B cell (primary cell): ENCODE data around the gene NIN. TPM values are rescaled to one million over a fixed set of nuclear protein-coding genes. Genes with fewer than 3 reads are reported as not detected.

ENCODE experiments used
- ATAC-seq: fragments of 200-7000 bp; cut with Tn5 transposase; one replicate; pipeline ENCODE4 v1.10.0; 2021; ENCODE audit warnings: low read depth, mild to moderate bottlenecking, moderate number of reproducible peaks, moderate library complexity
- CTCF ChIA-PET: fragments of 350-600 bp; sonication (Branson Sonifier 250); formaldehyde crosslinking; loops from one replicate; lab custom pipeline; 2021; ENCODE audit warnings: antibody characterized with exemption, inconsistent platforms; lab: Charles Lee
- POLR2A ChIA-PET: fragments of 350-600 bp; sonication (Branson Sonifier 250); formaldehyde crosslinking; loops from one replicate; lab custom pipeline; 2021; ENCODE audit warnings: antibody characterized with exemption; lab: Charles Lee
- DNase-seq: peaks from one replicate; pipeline ENCODE4 v3.0.0; 2013
- H2AFZ ChIP-seq: 2 replicates; pipeline ENCODE4 v1.6.1; 2012; ENCODE audit warnings: mild to moderate bottlenecking, low read depth, low read length; ENCODE audit not compliant: insufficient read depth, poor library complexity, severe bottlenecking
- H3K27ac ChIP-seq, 2 donors: 1 replicate in 1 of 2; 2 replicates in 1 of 2; pipeline ENCODE4 v1.5.1; 2012 to 2013; ENCODE audit warnings: low read length in 2 of 2, mild to moderate bottlenecking in 2 of 2, moderate library complexity in 1 of 2
- H3K27me3 ChIP-seq, 4 experiments: fragments of 200-600 bp in 1 of 4; sonication (generic) in 1 of 4; replicated peaks in 1 of 4; 1 replicate in 2 of 4; 2 replicates in 2 of 4; pipeline versions ENCODE4 v1.6.1 to v1.7.0; 2013 to 2016; ENCODE audit warnings: low read length in 3 of 4, mild to moderate bottlenecking in 2 of 4, mixed read lengths in 1 of 4, moderate library complexity in 1 of 4; ENCODE audit not compliant: insufficient read depth in 4 of 4, control insufficient read depth in 3 of 4; ENCODE audit errors: control extremely low read depth in 1 of 4
- H3K36me3 ChIP-seq, 2 experiments: replicated peaks in 1 of 2; 1 replicate in 1 of 2; 2 replicates in 1 of 2; pipeline versions ENCODE4 v1.6.1 to v1.7.1; 2013; ENCODE audit warnings: low read length in 1 of 2; ENCODE audit not compliant: insufficient read depth in 2 of 2, control insufficient read depth in 1 of 2; ENCODE audit errors: control extremely low read depth in 1 of 2, extremely low read depth in 1 of 2
- H3K4me1 ChIP-seq, 2 donors: fragments of 200-600 bp in 1 of 2; sonication (generic) in 1 of 2; 1 replicate in 1 of 2; 2 replicates in 1 of 2; pipeline versions ENCODE4 v1.5.1 to v1.6.1; 2013 to 2017; ENCODE audit warnings: low read length in 2 of 2; ENCODE audit not compliant: control insufficient read depth in 2 of 2, insufficient read depth in 2 of 2
- H3K4me2 ChIP-seq: replicated peaks from 2 replicates; pipeline ENCODE3; 2012; ENCODE audit warnings: mild to moderate bottlenecking, low read depth, low read length; ENCODE audit not compliant: poor library complexity, severe bottlenecking
- H3K4me3 ChIP-seq, 5 experiments: fragments of 200-600 bp in 1 of 5; sonication (generic) in 1 of 5; 1 replicate in 3 of 5; 2 replicates in 2 of 5; pipeline versions ENCODE4 v1.5.1 to v1.7.0; 2011 to 2016; ENCODE audit warnings: low read length in 4 of 5, mild to moderate bottlenecking in 4 of 5, low read depth in 2 of 5, control low read depth in 1 of 5, moderate library complexity in 1 of 5; ENCODE audit not compliant: insufficient read depth in 1 of 5; ENCODE audit errors: control extremely low read depth in 1 of 5, extremely low read depth in 1 of 5
- H3K79me2 ChIP-seq: fragments of 200-600 bp; sonication (generic); one replicate; pipeline ENCODE4 v1.6.0; 2016; ENCODE audit warnings: low read length; ENCODE audit not compliant: control insufficient read depth, insufficient read depth
- H3K9ac ChIP-seq: fragments of 200-600 bp; sonication (generic); 2 replicates; pipeline ENCODE4 v1.6.1; 2017; ENCODE audit warnings: mild to moderate bottlenecking, low read length, moderate library complexity
- H3K9me3 ChIP-seq, 3 donors: one replicate each; pipeline versions ENCODE4 v1.6.1 to v1.7.1; 2013; ENCODE audit warnings: low read length in 2 of 3; ENCODE audit not compliant: control insufficient read depth in 2 of 3, insufficient read depth in 1 of 3; ENCODE audit errors: control extremely low read depth in 1 of 3
- H4K20me1 ChIP-seq: 2 replicates; pipeline ENCODE4 v1.6.0; 2012; ENCODE audit warnings: mild to moderate bottlenecking, low read length; ENCODE audit not compliant: insufficient read depth, control insufficient read depth, poor library complexity, severe bottlenecking
- H3K27ac Mint-ChIP-seq: one replicate; pipeline ENCODE4 v1.8.0; 2021; ENCODE audit warnings: mixed read lengths
- H3K27me3 Mint-ChIP-seq: one replicate; pipeline ENCODE4 v1.8.0; 2021; ENCODE audit warnings: mixed read lengths
- H3K4me1 Mint-ChIP-seq: one replicate; pipeline ENCODE4 v1.8.0; 2021; ENCODE audit warnings: mixed read lengths
- H3K4me3 Mint-ChIP-seq: one replicate; pipeline ENCODE4 v1.8.0; 2021; ENCODE audit warnings: mixed read lengths
- H3K9me3 Mint-ChIP-seq: one replicate; pipeline ENCODE4 v1.8.0; 2022; ENCODE audit warnings: mixed read lengths; ENCODE audit not compliant: insufficient read depth
- CTCF ChIP-seq: fragments of 200-600 bp; IDR thresholded peaks from one replicate; pipeline ENCODE4 v1.8.0; 2022; ENCODE audit warnings: antibody characterized with exemption, mild to moderate bottlenecking
- EZH2 ChIP-seq: IDR thresholded peaks from 2 replicates; pipeline ENCODE4 v1.6.1; 2012; ENCODE audit warnings: borderline replicate concordance, low read depth, mild to moderate bottlenecking, moderate library complexity, low read length; ENCODE audit not compliant: insufficient read depth, poor library complexity, severe bottlenecking
- WGBS: methylation state at CpG from one replicate; pipeline ENCODE4 v1.1.5; 2013; ENCODE audit warnings: missing lambda C conversion rate; ENCODE audit not compliant: insufficient coverage; 5-methylcytosine and 5-hydroxymethylcytosine counted together
- intact Hi-C: fragments of 100-400 bp; cut with micrococcal nuclease; formaldehyde crosslinking; loops from one replicate; pipeline ENCODE4 v1.10.0; 2022
- polyA plus RNA-seq: library from polyadenylated mRNA; depleted of rRNA; stranded (reverse); fragments of >200 nt; gene quantifications from 2 replicates; pipeline ENCODE4 v1.2.3, GENCODE V29; 2012
- total RNA-seq, 2 donors: library from RNA; stranded (reverse); fragments of 120-200 nt in 1 of 2; gene quantifications; 1 replicate in 1 of 2; 2 replicates in 1 of 2; pipeline versions ENCODE4 v1.2.3 to v1.2.4, GENCODE V29; 2013 to 2022

Gene NIN
- total and polyA plus RNA-seq, 2 donors (not counting 1 experiment from before 2014, with no cell fraction given) = 25.4 to 219 TPM

- peak overlapping the region in 1 of 2 donors; percentile 23 for H3K27ac ChIP-seq
- no peak overlapping the region for H3K4me2 ChIP-seq
- H3K4me3 ChIP-seq = no peak overlapping the region
- no peaks in the 10 kb centered on the region for H3K9me3 ChIP-seq
- WGBS = 95% methylated on average over 5 of the region's 8 CpGs
- ChIA-PET POLR2A (no interaction called here), CTCF (interaction anchor here (1.4 to 5.3 kb wide), 3 partner anchors 9 to 100 kb away, joined by 3 to 37 read pairs (median 5); no protein-coding TSS in a partner anchor)
- H2AFZ ChIP-seq = no peak overlapping the region
- peaks cover 2% of the 10 kb centered on the region for H3K79me2 ChIP-seq
- H4K20me1 ChIP-seq = no peaks in the 10 kb centered on the region
- no peaks in the 10 kb centered on the region for H3K27me3 Mint-ChIP-seq
- no peak overlapping the region for H3K9ac ChIP-seq
- intact Hi-C loops = loop anchor here (5.0 kb wide), 1 partner anchor 32 kb away; no protein-coding TSS in a partner anchor
- peak overlapping the region; percentile 62 for H3K27ac Mint-ChIP-seq
- no peak for ATAC-seq
- H3K9me3 Mint-ChIP-seq = no peaks in the 10 kb centered on the region
- no peak for TF ChIP-seq CTCF
- TF ChIP-seq EZH2 = no peak
- peaks cover 13 to 77% of the 10 kb centered on the region in 2 experiments for H3K36me3 ChIP-seq
- H3K4me1 ChIP-seq = peaks cover 15 to 21% of the 10 kb centered on the region in 2 donors
- H3K4me3 Mint-ChIP-seq = no peak overlapping the region
- H3K4me1 Mint-ChIP-seq = peaks cover 2% of the 10 kb centered on the region
- no peaks in the 10 kb centered on the region for H3K27me3 ChIP-seq
- no peak for DNase-seq
Observed at GRCh38 chr14:50759800-50760543, 71.0 kb downstream of the NIN start.

- Histone ChIP-seq H3K9me3 (no peaks in the 10 kb centered on the region), H3K27ac (peak overlapping the region in 1 of 2 donors; percentile 93), H3K4me1 (peaks cover 15 to 21% of the 10 kb centered on the region in 2 donors), H3K9ac (no peak overlapping the region), H3K36me3 (peaks cover 6 to 80% of the 10 kb centered on the region in 2 experiments), H3K4me2 (no peak overlapping the region), H3K79me2 (peaks cover 9% of the 10 kb centered on the region), H4K20me1 (no peaks in the 10 kb centered on the region), H2AFZ (no peak overlapping the region), H3K4me3 (no peak overlapping the region), H3K27me3 (no peaks in the 10 kb centered on the region)
- WGBS = no CpG with 5 or more reads among the region's 5 CpGs
- Mint-ChIP-seq H3K27me3 (no peaks in the 10 kb centered on the region), H3K4me1 (peaks cover 4% of the 10 kb centered on the region), H3K27ac (peak overlapping the region; percentile 29), H3K9me3 (no peaks in the 10 kb centered on the region), H3K4me3 (no peak overlapping the region)
- POLR2A ChIA-PET = no interaction called here
- intact Hi-C loops = loop anchor here (5.0 kb wide), 1 partner anchor 33 kb away; no protein-coding TSS in a partner anchor
- no peak for DNase-seq
- TF ChIP-seq EZH2 = no peak
- TF ChIP-seq CTCF = no peak
- no peak for ATAC-seq
- CTCF ChIA-PET = interaction anchor here (1.4 to 3.2 kb wide), 4 partner anchors 10 to 101 kb away, joined by 3 to 32 read pairs (median 12); no protein-coding TSS in a partner anchor
Observed at GRCh38 chr14:50758945-50759344, 72.0 kb downstream of the NIN start.
